ENCODE data around the gene CELF1. TPM values are rescaled to one million over a fixed set of nuclear protein-coding genes. Genes with fewer than 3 reads are reported as not detected.
"Not testable (repeated sequence)": the region's sequence is repeated elsewhere in the genome, so short reads cannot be mapped to it uniquely, and the experiment has no call there.

Gene CELF1
- total RNA-seq, 1 experiment from 2014 or later, result 148 TPM

DNA sequence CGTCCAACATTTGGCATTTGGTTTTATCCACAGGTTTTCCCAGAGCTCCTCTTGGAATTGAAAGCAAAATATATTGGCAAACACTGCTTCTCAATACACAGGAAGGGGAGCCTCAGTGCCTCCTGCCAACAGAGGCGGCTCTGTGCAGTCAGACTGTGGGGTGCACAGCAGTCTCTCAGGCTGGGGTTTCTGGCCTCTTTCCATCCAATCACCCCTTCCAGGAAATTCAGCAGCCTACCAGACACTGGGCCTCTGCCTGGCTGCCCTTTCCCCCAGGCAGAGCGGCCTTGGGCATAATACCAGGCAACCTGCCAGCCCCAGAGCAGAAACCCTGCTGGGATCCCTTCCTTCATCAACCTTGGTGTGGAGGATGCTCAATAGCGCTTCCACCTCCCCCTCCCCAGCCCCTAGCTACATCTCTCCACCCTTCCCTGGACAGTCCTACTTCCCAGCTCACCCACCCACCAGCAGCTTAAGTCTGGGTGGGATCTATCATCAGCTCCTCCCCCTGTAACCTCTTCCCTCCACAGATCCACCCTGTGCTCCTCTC is 86.2 kb downstream of the CELF1 start:
- Histone ChIP-seq H3K4me2 (ENCODE audit: low read depth, low read length, poor library complexity, severe bottlenecking) (no peak overlapping the region), H3K79me2 (ENCODE audit: low read length) (peaks cover 75% of the 10 kb centered on the region), H3K9ac (ENCODE audit: low read length) (no peak overlapping the region), H3K4me1 (ENCODE audit: low read length) (peaks cover 57% of the 10 kb centered on the region), H2AFZ (ENCODE audit: low read length) (no peak overlapping the region), H3K27ac (ENCODE audit: low read length) (peak overlapping the region; percentile 78; the same call in 1 of the 2 replicates), H3K9me3 (ENCODE audit: low read length) (no peaks in the 10 kb centered on the region), H3K9me2 (replicated peaks; ENCODE audit: insufficient read depth, low read length) (no peaks in the 10 kb centered on the region), H4K20me1 (ENCODE audit: insufficient read depth, low read depth, low read length) (no peaks in the 10 kb centered on the region; the same call in none of the 2 replicates), H3K36me3 (ENCODE audit: insufficient read depth, low read length) (peaks cover 33% of the 10 kb centered on the region; the same call in 1 of the 2 replicates), H3K4me3 (ENCODE audit: low read length) (no peak overlapping the region), H3K27me3 (ENCODE audit: low read length) (no peaks in the 10 kb centered on the region)
- DNase-seq, result no peak

DNA sequence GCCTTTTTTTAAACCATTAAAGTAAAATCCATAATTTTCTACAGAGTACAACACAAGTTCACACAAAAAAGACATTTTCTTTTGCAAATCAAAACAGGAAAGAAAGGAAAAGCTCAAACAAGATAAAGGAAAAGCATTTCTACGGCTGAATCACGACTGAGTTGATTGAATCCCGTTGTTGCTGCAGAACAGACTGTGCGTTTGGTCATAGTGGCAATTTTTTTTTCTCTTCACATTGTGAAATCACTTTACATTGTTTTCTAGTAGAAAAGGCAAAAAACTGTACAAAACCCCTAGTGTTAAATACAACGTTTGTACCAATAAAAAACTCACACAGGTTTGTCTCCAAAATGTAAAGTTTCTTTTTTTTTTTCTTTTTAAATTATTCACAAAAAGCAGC is 86.7 kb downstream of the CELF1 start:
- peaks cover 28% of the 10 kb centered on the region; the same call in 1 of the 2 replicates for H3K36me3 ChIP-seq (ENCODE audit: insufficient read depth, low read length)
- peaks cover 70% of the 10 kb centered on the region for H3K79me2 ChIP-seq (ENCODE audit: low read length)
- no peak overlapping the region for H3K9ac ChIP-seq (ENCODE audit: low read length)
- no peaks in the 10 kb centered on the region; the same call in none of the 2 replicates for H4K20me1 ChIP-seq (ENCODE audit: insufficient read depth, low read depth, low read length)
- H3K4me3 ChIP-seq (ENCODE audit: low read length), result no peak overlapping the region
- no peaks in the 10 kb centered on the region for H3K9me2 ChIP-seq (replicated peaks; ENCODE audit: insufficient read depth, low read length)
- H3K27ac ChIP-seq (ENCODE audit: low read length), result peak overlapping the region; percentile 78; the same call in 1 of the 2 replicates
- H3K4me1 ChIP-seq (ENCODE audit: low read length), result peaks cover 57% of the 10 kb centered on the region
- DNase-seq, result no peak
- H3K4me2 ChIP-seq (ENCODE audit: low read depth, low read length, poor library complexity, severe bottlenecking), result peak overlapping the region; percentile 53
- no peaks in the 10 kb centered on the region for H3K27me3 ChIP-seq (ENCODE audit: low read length)
- no peaks in the 10 kb centered on the region for H3K9me3 ChIP-seq (ENCODE audit: low read length)
- no peak overlapping the region for H2AFZ ChIP-seq (ENCODE audit: low read length)

DNA sequence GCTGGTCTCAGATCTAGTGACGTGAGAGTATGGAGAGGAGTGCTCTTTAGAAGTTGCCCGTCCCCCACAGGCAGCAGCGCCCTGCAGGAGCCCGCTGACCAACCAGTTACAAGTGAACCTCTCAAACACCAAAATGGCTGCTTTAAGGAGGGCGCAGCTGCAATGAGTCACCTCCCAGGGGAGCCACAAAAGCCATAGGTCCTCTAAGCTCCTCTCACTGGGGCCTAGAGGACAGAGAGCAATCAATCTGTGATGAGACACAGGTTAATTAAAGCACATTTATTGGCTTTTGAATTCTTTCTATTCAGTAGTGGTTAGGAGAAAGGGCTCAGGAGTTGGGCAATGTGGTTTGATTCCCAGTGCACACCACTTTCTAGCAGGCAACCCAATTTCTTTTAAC is 88.4 kb downstream of the CELF1 start:
- H3K79me2 ChIP-seq (ENCODE audit: low read length), result peaks cover 58% of the 10 kb centered on the region
- peaks cover 57% of the 10 kb centered on the region for H3K4me1 ChIP-seq (ENCODE audit: low read length)
- peak; percentile 86 for DNase-seq
- H3K27me3 ChIP-seq (ENCODE audit: low read length), result no peaks in the 10 kb centered on the region
- H3K27ac ChIP-seq (ENCODE audit: low read length), result peak overlapping the region; percentile 78
- H2AFZ ChIP-seq (ENCODE audit: low read length), result no peak overlapping the region
- H3K36me3 ChIP-seq (ENCODE audit: insufficient read depth, low read length), result peaks cover 31% of the 10 kb centered on the region; the same call in 1 of the 2 replicates
- H3K9me2 ChIP-seq (replicated peaks; ENCODE audit: insufficient read depth, low read length), result no peaks in the 10 kb centered on the region
- H3K9ac ChIP-seq (ENCODE audit: low read length), result peak overlapping the region; percentile 39; the same call in 1 of the 2 replicates
- H3K4me3 ChIP-seq (ENCODE audit: low read length), result 0 out of 2 replicates have a peak overlapping the region, but pooled peaks have one; percentile 9
- no peaks in the 10 kb centered on the region; the same call in none of the 2 replicates for H4K20me1 ChIP-seq (ENCODE audit: insufficient read depth, low read depth, low read length)
- H3K4me2 ChIP-seq (ENCODE audit: low read depth, low read length, poor library complexity, severe bottlenecking), result peak overlapping the region; percentile 53
- H3K9me3 ChIP-seq (ENCODE audit: low read length), result no peaks in the 10 kb centered on the region

DNA sequence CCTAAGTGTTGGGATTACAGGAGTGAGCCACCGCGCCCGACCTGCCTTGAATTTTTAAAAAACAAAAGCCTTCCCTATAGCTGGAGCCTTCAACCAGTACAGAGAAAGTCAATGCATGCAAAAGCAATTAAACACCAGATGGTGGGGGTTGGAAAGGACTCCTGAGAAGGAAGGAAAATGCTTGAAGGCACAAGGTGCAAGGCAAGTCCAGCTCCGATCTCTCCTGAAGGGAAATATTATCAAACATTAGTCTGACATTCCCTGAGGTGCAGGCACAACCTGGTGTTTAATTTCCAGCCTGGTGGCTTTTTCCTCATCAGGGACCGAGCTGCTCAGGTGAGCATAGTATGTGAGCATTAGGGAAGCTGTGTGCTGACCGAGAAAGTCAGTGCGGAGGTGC is 91.1 kb downstream of the CELF1 start:
- Histone ChIP-seq H3K79me2 (ENCODE audit: low read length) (peaks cover 32% of the 10 kb centered on the region), H3K9me2 (replicated peaks; ENCODE audit: insufficient read depth, low read length) (no peaks in the 10 kb centered on the region), H3K36me3 (ENCODE audit: insufficient read depth, low read length) (peaks cover 9% of the 10 kb centered on the region), H3K4me1 (ENCODE audit: low read length) (peaks cover 31% of the 10 kb centered on the region), H3K4me3 (ENCODE audit: low read length) (no peak overlapping the region), H3K27me3 (ENCODE audit: low read length) (no peaks in the 10 kb centered on the region), H2AFZ (ENCODE audit: low read length) (no peak overlapping the region), H3K9me3 (ENCODE audit: low read length) (no peaks in the 10 kb centered on the region), H3K4me2 (ENCODE audit: low read depth, low read length, poor library complexity, severe bottlenecking) (no peak overlapping the region), H4K20me1 (ENCODE audit: insufficient read depth, low read depth, low read length) (no peaks in the 10 kb centered on the region; the same call in 1 of the 2 replicates), H3K9ac (ENCODE audit: low read length) (no peak overlapping the region), H3K27ac (ENCODE audit: low read length) (no peak overlapping the region)
- no peak for DNase-seq

DNA sequence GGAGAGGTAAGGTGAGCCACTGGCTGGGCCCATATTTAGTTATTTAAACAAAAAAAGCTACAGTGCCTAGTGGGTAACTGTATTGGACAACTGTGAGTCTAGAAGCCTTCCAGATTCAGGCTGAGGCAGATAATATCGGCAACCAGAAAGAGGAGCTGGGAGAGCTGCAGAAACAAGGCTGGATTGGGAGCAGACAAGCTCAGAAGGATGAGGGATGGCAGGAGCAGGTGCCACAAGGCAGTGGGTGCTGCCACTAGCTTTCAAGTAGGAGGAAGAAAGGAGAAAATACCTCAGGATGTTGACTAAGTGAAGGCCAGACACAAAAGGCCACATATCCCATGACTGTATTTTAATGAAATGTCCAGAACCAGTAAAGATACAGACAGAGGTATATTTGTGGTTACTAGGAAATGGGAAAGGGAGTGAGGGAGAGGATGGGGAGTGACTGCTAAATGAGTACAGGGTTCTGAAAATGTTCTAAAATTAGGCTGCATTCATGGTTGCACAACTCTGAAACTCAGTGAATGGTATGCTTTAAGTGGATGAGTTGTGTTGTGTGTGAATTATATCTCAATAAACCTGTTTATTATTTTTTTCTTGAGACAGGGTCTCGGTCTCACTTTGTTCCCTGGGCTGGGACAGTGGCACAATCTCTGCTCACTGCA is 92.2 kb downstream of the CELF1 start:
- no peak for DNase-seq
- Histone ChIP-seq H4K20me1 (ENCODE audit: insufficient read depth, low read depth, low read length) (no peaks in the 10 kb centered on the region; the same call in 1 of the 2 replicates), H3K9me2 (replicated peaks; ENCODE audit: insufficient read depth, low read length) (no peaks in the 10 kb centered on the region), H2AFZ (ENCODE audit: low read length) (no peak overlapping the region), H3K9me3 (ENCODE audit: low read length) (no peaks in the 10 kb centered on the region), H3K27ac (ENCODE audit: low read length) (no peak overlapping the region), H3K4me1 (ENCODE audit: low read length) (peaks cover 19% of the 10 kb centered on the region), H3K9ac (ENCODE audit: low read length) (no peak overlapping the region), H3K27me3 (ENCODE audit: low read length) (no peaks in the 10 kb centered on the region), H3K79me2 (ENCODE audit: low read length) (peaks cover 21% of the 10 kb centered on the region), H3K36me3 (ENCODE audit: insufficient read depth, low read length) (peaks cover 9% of the 10 kb centered on the region), H3K4me2 (ENCODE audit: low read depth, low read length, poor library complexity, severe bottlenecking) (no peak overlapping the region), H3K4me3 (ENCODE audit: low read length) (no peak overlapping the region)

DNA sequence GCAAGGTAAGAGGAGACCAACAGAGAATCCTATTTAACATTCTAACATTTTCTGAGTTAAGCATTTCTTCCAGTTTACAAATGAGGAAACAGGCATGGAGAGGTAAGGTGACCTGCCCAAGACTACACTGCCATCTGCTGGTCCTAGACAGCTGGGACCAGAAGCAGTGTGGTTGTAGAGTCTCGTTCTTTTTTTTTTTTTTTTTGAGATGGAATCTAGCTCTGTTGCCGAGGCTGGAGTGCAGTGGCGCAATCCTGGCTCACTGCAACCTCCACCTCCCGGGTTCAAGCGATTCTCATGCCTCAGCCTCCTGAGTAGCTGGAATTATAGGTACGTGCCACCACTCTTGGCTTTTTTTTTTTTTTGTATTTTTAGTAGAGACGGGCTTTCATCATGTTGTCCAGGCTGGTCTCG is 98.7 kb downstream of the CELF1 start:
- not testable (repeated sequence) for H3K9ac ChIP-seq (ENCODE audit: low read length); H3K4me3 ChIP-seq (ENCODE audit: low read length); H3K79me2 ChIP-seq (ENCODE audit: low read length); H2AFZ ChIP-seq (ENCODE audit: low read length); H3K27me3 ChIP-seq (ENCODE audit: low read length); H3K36me3 ChIP-seq (ENCODE audit: insufficient read depth, low read length); H3K27ac ChIP-seq (ENCODE audit: low read length); H3K4me2 ChIP-seq (ENCODE audit: low read depth, low read length, poor library complexity, severe bottlenecking); H3K9me2 ChIP-seq (replicated peaks; ENCODE audit: insufficient read depth, low read length); H3K4me1 ChIP-seq (ENCODE audit: low read length); H4K20me1 ChIP-seq (ENCODE audit: insufficient read depth, low read depth, low read length); H3K9me3 ChIP-seq (ENCODE audit: low read length)
- DNase-seq, result peak; percentile 90

DNA sequence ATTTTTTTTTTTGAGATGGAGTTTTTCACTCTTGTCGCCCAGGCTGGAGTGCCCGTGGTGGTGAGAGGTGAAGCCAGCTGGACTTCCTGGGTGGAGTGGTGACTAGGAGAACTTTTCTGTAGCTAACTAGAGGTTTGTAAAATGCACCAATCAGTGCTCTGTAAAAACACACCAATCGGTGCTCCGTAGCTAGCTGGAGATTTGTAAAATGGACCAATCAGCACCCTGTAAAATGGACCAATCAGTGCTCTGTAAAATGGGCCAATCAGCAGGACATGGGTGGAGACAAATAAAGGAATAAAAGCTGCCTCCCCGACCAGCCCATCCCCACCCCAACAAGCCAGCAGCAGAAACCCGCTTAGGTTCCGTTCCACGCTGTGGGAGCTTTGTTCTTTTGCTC is 99.6 kb downstream of the CELF1 start:
- no peak overlapping the region for H3K4me2 ChIP-seq (ENCODE audit: low read depth, low read length, poor library complexity, severe bottlenecking)
- H3K36me3 ChIP-seq (ENCODE audit: insufficient read depth, low read length), result no peaks in the 10 kb centered on the region
- no peaks in the 10 kb centered on the region for H3K9me2 ChIP-seq (replicated peaks; ENCODE audit: insufficient read depth, low read length)
- H3K4me3 ChIP-seq (ENCODE audit: low read length), result no peak overlapping the region
- H3K27me3 ChIP-seq (ENCODE audit: low read length), result no peaks in the 10 kb centered on the region
- H3K4me1 ChIP-seq (ENCODE audit: low read length), result no peaks in the 10 kb centered on the region
- H3K9ac ChIP-seq (ENCODE audit: low read length), result no peak overlapping the region
- no peaks in the 10 kb centered on the region for H3K9me3 ChIP-seq (ENCODE audit: low read length)
- H3K27ac ChIP-seq (ENCODE audit: low read length), result no peak overlapping the region
- DNase-seq, result peak; percentile 63
- no peak overlapping the region for H2AFZ ChIP-seq (ENCODE audit: low read length)
- H4K20me1 ChIP-seq (ENCODE audit: insufficient read depth, low read depth, low read length), result no peaks in the 10 kb centered on the region
- H3K79me2 ChIP-seq (ENCODE audit: low read length), result no peaks in the 10 kb centered on the region

DNA sequence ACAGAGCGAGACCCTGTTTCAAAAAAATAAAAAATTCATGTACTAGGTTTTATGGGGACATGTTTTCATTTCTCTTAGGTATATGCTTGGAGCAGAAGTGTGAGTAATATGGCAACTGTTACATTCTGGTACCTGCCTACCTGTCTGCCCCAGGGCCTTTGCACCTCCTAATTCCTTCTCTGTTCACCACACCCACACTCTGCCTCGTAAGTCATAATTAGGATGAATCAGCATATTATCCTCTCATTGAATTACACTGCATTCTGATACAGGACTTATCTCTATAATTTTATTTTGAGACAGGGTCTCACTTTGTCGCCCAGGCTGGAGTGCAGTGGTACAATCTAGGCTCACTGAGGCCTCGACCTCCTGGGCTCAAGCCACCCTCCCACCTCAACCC is 100.9 kb downstream of the CELF1 start:
- H3K36me3 ChIP-seq (ENCODE audit: insufficient read depth, low read length), result no peaks in the 10 kb centered on the region
- no peaks in the 10 kb centered on the region for H3K27me3 ChIP-seq (ENCODE audit: low read length)
- no peaks in the 10 kb centered on the region for H3K4me1 ChIP-seq (ENCODE audit: low read length)
- no peaks in the 10 kb centered on the region for H4K20me1 ChIP-seq (ENCODE audit: insufficient read depth, low read depth, low read length)
- no peak overlapping the region for H3K27ac ChIP-seq (ENCODE audit: low read length)
- H2AFZ ChIP-seq (ENCODE audit: low read length), result no peak overlapping the region
- H3K9ac ChIP-seq (ENCODE audit: low read length), result no peak overlapping the region
- no peaks in the 10 kb centered on the region for H3K9me2 ChIP-seq (replicated peaks; ENCODE audit: insufficient read depth, low read length)
- H3K79me2 ChIP-seq (ENCODE audit: low read length), result no peaks in the 10 kb centered on the region
- no peaks in the 10 kb centered on the region for H3K9me3 ChIP-seq (ENCODE audit: low read length)
- DNase-seq, result no peak
- H3K4me2 ChIP-seq (ENCODE audit: low read depth, low read length, poor library complexity, severe bottlenecking), result no peak overlapping the region
- no peak overlapping the region for H3K4me3 ChIP-seq (ENCODE audit: low read length)

Measured in Karpas-422 (cell line).